Activated B cell treated with CpG ODN at 0.5 μM for 24 hours (primary cell): Measurements from ENCODE around the gene GTF3C1. TPM values are rescaled to one million over a fixed set of nuclear protein-coding genes. Genes with fewer than 3 reads are reported as not detected.
"Not testable (repeated sequence)": the region's sequence is repeated elsewhere in the genome, so short reads cannot be mapped to it uniquely, and the experiment has no call there.

ENCODE experiments used
- ATAC-seq: fragments of 200-7000 bp; cut with Tn5 transposase; one replicate; pipeline ENCODE4 v1.10.0; 2021; ENCODE audit warnings: low read depth, mild to moderate bottlenecking, moderate library complexity
- CTCF ChIA-PET: fragments of 350-600 bp; sonication (Branson Sonifier 250); formaldehyde crosslinking; loops from one replicate; lab custom pipeline; 2021; ENCODE audit warnings: antibody characterized with exemption; lab: Charles Lee
- POLR2A ChIA-PET: fragments of 350-600 bp; sonication (Branson Sonifier 250); formaldehyde crosslinking; loops from one replicate; lab custom pipeline; 2021; ENCODE audit warnings: antibody characterized with exemption; lab: Charles Lee
- DNase-seq: peaks from one replicate; pipeline ENCODE4 v3.0.0; 2022
- H3K27ac Mint-ChIP-seq: one replicate; pipeline ENCODE4 v1.8.0; 2020; ENCODE audit warnings: mixed read lengths
- H3K27me3 Mint-ChIP-seq: one replicate; pipeline ENCODE4 v1.8.0; 2021; ENCODE audit warnings: mixed read lengths
- H3K36me3 Mint-ChIP-seq: one replicate; pipeline ENCODE4 v1.8.0; 2021; ENCODE audit warnings: low read depth, mixed read lengths
- H3K4me1 Mint-ChIP-seq: one replicate; pipeline ENCODE4 v1.8.0; 2021; ENCODE audit warnings: mixed read lengths
- H3K4me3 Mint-ChIP-seq: one replicate; pipeline ENCODE4 v1.8.0; 2020; ENCODE audit warnings: mild to moderate bottlenecking, mixed read lengths
- H3K9me3 Mint-ChIP-seq: one replicate; pipeline ENCODE4 v1.8.0; 2020; ENCODE audit warnings: mixed read lengths
- CTCF ChIP-seq: fragments of 200-600 bp; IDR thresholded peaks from one replicate; pipeline ENCODE4 v1.8.0; 2022; ENCODE audit warnings: antibody characterized with exemption, mild to moderate bottlenecking
- intact Hi-C: fragments of 100-400 bp; cut with micrococcal nuclease; formaldehyde crosslinking; loops from one replicate; pipeline ENCODE4 v1.15.1; 2024
- total RNA-seq: library from RNA; stranded (reverse); gene quantifications from 2 replicates; pipeline ENCODE4 v1.2.3, GENCODE V29; 2022

GTF3C1 gene
- total RNA-seq, 1 donor from 2014 or later: 52.3 TPM

- no peak overlapping the region for H3K27ac Mint-ChIP-seq
- ATAC-seq (no peak), DNase-seq (no peak)
- ChIA-PET CTCF (interaction anchor here (0.7 to 1.3 kb wide), 3 partner anchors 214 to 232 kb away, joined by 3 read pairs; no protein-coding TSS in a partner anchor), POLR2A (interaction anchor here (0.8 kb wide), 1 partner anchor 93 kb away, joined by 3 read pairs; no protein-coding TSS in a partner anchor)
- peaks cover 15% of the 10 kb centered on the region for H3K4me1 Mint-ChIP-seq
- no peaks in the 10 kb centered on the region for H3K9me3 Mint-ChIP-seq
- intact Hi-C loops: no loop called here
- peaks cover 55% of the 10 kb centered on the region for H3K36me3 Mint-ChIP-seq
- no peaks in the 10 kb centered on the region for H3K27me3 Mint-ChIP-seq
- TF ChIP-seq CTCF: no peak
- H3K4me3 Mint-ChIP-seq: no peak overlapping the region
These were observed 88.8 kb downstream of the GTF3C1 start for GRCh38 chr16:27460663-27461482.

GRCh38 chr16:27460213-27460612, 89.5 kb downstream of the GTF3C1 start:
- Mint-ChIP-seq H3K4me1 (peaks cover 22% of the 10 kb centered on the region), H3K9me3 (no peaks in the 10 kb centered on the region), H3K27ac (no peak overlapping the region), H3K36me3 (peaks cover 51% of the 10 kb centered on the region), H3K27me3 (no peaks in the 10 kb centered on the region), H3K4me3 (no peak overlapping the region)
- intact Hi-C loops: no loop called here
- DNase-seq (no peak), ATAC-seq (no peak)
- TF ChIP-seq CTCF: no peak
- CTCF ChIA-PET: interaction anchor here (0.7 to 1.3 kb wide), 3 partner anchors 213 to 231 kb away, joined by 3 read pairs; no protein-coding TSS in a partner anchor
- POLR2A ChIA-PET: interaction anchor here (0.8 kb wide), 1 partner anchor 92 kb away, joined by 3 read pairs; no protein-coding TSS in a partner anchor

GRCh38 chr16:27458987-27459688, 90.6 kb downstream of the GTF3C1 start:
- Mint-ChIP-seq H3K4me1 (peaks cover 31% of the 10 kb centered on the region), H3K4me3 (no peak overlapping the region)

GRCh38 chr16:27458258-27458657, 91.5 kb downstream of the GTF3C1 start:
- intact Hi-C loops: loop anchor here (1.0 kb wide), 1 partner anchor 349 kb away; no protein-coding TSS in a partner anchor
- no peak for ATAC-seq
- Mint-ChIP-seq H3K4me1 (peaks cover 39% of the 10 kb centered on the region), H3K27ac (no peak overlapping the region), H3K36me3 (peaks cover 37% of the 10 kb centered on the region), H3K9me3 (no peaks in the 10 kb centered on the region), H3K4me3 (no peak overlapping the region), H3K27me3 (no peaks in the 10 kb centered on the region)
- TF ChIP-seq CTCF: no peak
- DNase-seq: no peak
- POLR2A ChIA-PET: interaction anchor here (15.9 kb wide), 1 partner anchor 56 kb away, joined by 464 read pairs; the partner anchor contains the start of gene IL21R
- CTCF ChIA-PET: interaction anchor here (0.7 to 1.2 kb wide), 5 partner anchors 90 to 305 kb away, joined by 3 to 4 read pairs (median 3); no protein-coding TSS in a partner anchor

More at GRCh38 chr16:27458987-27459688, 90.6 kb downstream of the GTF3C1 start:
- POLR2A ChIA-PET: interaction anchor here (0.6 kb wide), 1 partner anchor 92 kb away, joined by 3 read pairs; no protein-coding TSS in a partner anchor
- ATAC-seq: no peak
- intact Hi-C loops: loop anchor here (1.0 kb wide), 1 partner anchor 350 kb away; no protein-coding TSS in a partner anchor
- DNase-seq: no peak
- TF ChIP-seq CTCF: no peak
- Mint-ChIP-seq H3K27ac (no peak overlapping the region), H3K9me3 (no peaks in the 10 kb centered on the region), H3K36me3 (peaks cover 45% of the 10 kb centered on the region), H3K27me3 (no peaks in the 10 kb centered on the region)
- CTCF ChIA-PET: interaction anchor here (1.0 to 1.3 kb wide), 4 partner anchors 224 to 306 kb away, joined by 3 to 4 read pairs (median 3); no protein-coding TSS in a partner anchor

GRCh38 chr16:27457605-27457900, 92.2 kb downstream of the GTF3C1 start:
- POLR2A ChIA-PET: interaction anchor here (15.9 kb wide), 1 partner anchor 56 kb away, joined by 464 read pairs; the partner anchor contains the start of gene IL21R
- H3K9me3 Mint-ChIP-seq, ATAC-seq, H3K27ac Mint-ChIP-seq, H3K4me3 Mint-ChIP-seq, H3K27me3 Mint-ChIP-seq, DNase-seq: not testable (repeated sequence)
- CTCF ChIA-PET: interaction anchor here (0.7 to 1.2 kb wide), 2 partner anchors 116 to 305 kb away, joined by 3 read pairs; no protein-coding TSS in a partner anchor
- Mint-ChIP-seq H3K4me1 (peaks cover 46% of the 10 kb centered on the region), H3K36me3 (peaks cover 31% of the 10 kb centered on the region)
- intact Hi-C loops: loop anchor here (1.0 kb wide), 5 partner anchors 89 to 344 kb away; no protein-coding TSS in a partner anchor
